H9 (cell line): ENCODE results near the gene RAB30. TPM values are rescaled to one million over a fixed set of nuclear protein-coding genes. Genes with fewer than 3 reads are reported as not detected.
"Not testable (repeated sequence)": the region's sequence is repeated elsewhere in the genome, so short reads cannot be mapped to it uniquely, and the experiment has no call there.

Experiments used
- DNase-seq: peaks from one replicate; pipeline ENCODE4 v3.0.0-alpha.2; 2017
- H2AFZ ChIP-seq: one replicate; pipeline ENCODE4 v1.6.1; 2013; ENCODE audit warnings: mild to moderate bottlenecking, low read length, control low read depth, moderate library complexity
- H2AK5ac ChIP-seq: 2 replicates; pipeline ENCODE4 v1.6.1; 2013; ENCODE audit warnings: low read length, control low read depth, mixed read lengths; ENCODE audit not compliant: insufficient read length
- H2BK120ac ChIP-seq: one replicate; pipeline ENCODE4 v1.6.1; 2013; ENCODE audit warnings: low read depth, mild to moderate bottlenecking, low read length, control low read depth, inconsistent platforms; ENCODE audit not compliant: poor library complexity, severe bottlenecking
- H2BK12ac ChIP-seq: 2 replicates; pipeline ENCODE4 v1.6.1; 2013; ENCODE audit warnings: low read length, control low read depth, mixed read lengths, low read depth; ENCODE audit not compliant: insufficient read length
- H2BK15ac ChIP-seq: 2 replicates; pipeline ENCODE4 v1.6.1; 2013; ENCODE audit warnings: low read depth, low read length, control low read depth
- H2BK20ac ChIP-seq: one replicate; pipeline ENCODE4 v1.6.1; 2013; ENCODE audit warnings: low read depth, mild to moderate bottlenecking, low read length, control low read depth, inconsistent platforms; ENCODE audit not compliant: poor library complexity, severe bottlenecking
- H2BK5ac ChIP-seq: 2 replicates; pipeline ENCODE4 v1.6.1; 2013; ENCODE audit warnings: low read length, control low read depth, mixed read lengths; ENCODE audit not compliant: insufficient read length
- H3K14ac ChIP-seq: 2 replicates; pipeline ENCODE4 v1.6.1; 2013; ENCODE audit warnings: low read length, control low read depth; ENCODE audit not compliant: insufficient read depth
- H3K18ac ChIP-seq: 2 replicates; pipeline ENCODE4 v1.6.1; 2013; ENCODE audit warnings: low read depth, mild to moderate bottlenecking, mixed read lengths, low read length, control low read depth; ENCODE audit not compliant: insufficient read length
- H3K23ac ChIP-seq: 2 replicates; pipeline ENCODE4 v1.6.1; 2013; ENCODE audit warnings: low read length, control low read depth, mixed read lengths, low read depth; ENCODE audit not compliant: insufficient read length
- H3K23me2 ChIP-seq: 2 replicates; pipeline ENCODE4 v1.6.1; 2013; ENCODE audit warnings: low read depth, mild to moderate bottlenecking, mixed read lengths, low read length, control low read depth; ENCODE audit not compliant: insufficient read length, poor library complexity, severe bottlenecking
- H3K27ac ChIP-seq: 2 replicates; pipeline ENCODE4 v1.5.1; 2013; ENCODE audit warnings: low read length, control low read depth, mixed read lengths, low read depth; ENCODE audit not compliant: insufficient read length
- H3K27me3 ChIP-seq: 2 replicates; pipeline ENCODE4 v1.6.1; 2013; ENCODE audit warnings: low read length, control low read depth, inconsistent platforms; ENCODE audit not compliant: insufficient read depth
- H3K4ac ChIP-seq: 2 replicates; pipeline ENCODE4 v1.6.1; 2013; ENCODE audit warnings: low read depth, mild to moderate bottlenecking, control low read depth, inconsistent platforms, low read length, moderate library complexity
- H3K4me1 ChIP-seq: 2 replicates; pipeline ENCODE4 v1.6.1; 2013; ENCODE audit warnings: low read length, control low read depth, inconsistent platforms; ENCODE audit not compliant: insufficient read depth
- H3K4me2 ChIP-seq: 2 replicates; pipeline ENCODE4 v1.6.1; 2013; ENCODE audit warnings: low read length, control low read depth, mixed read lengths; ENCODE audit not compliant: insufficient read length, insufficient read depth
- H3K56ac ChIP-seq: 2 replicates; pipeline ENCODE4 v1.6.1; 2013; ENCODE audit warnings: low read depth, mild to moderate bottlenecking, mixed read lengths, low read length, control low read depth; ENCODE audit not compliant: insufficient read length
- H3K79me1 ChIP-seq: 2 replicates; pipeline ENCODE4 v1.6.1; 2013; ENCODE audit warnings: low read depth, mild to moderate bottlenecking, moderate library complexity, low read length, control low read depth, inconsistent platforms; ENCODE audit not compliant: insufficient read depth, poor library complexity, severe bottlenecking
- H3K79me2 ChIP-seq: 2 replicates; pipeline ENCODE4 v1.6.1; 2013; ENCODE audit warnings: low read length, control low read depth, inconsistent platforms; ENCODE audit not compliant: insufficient read depth
- H3K9ac ChIP-seq: 2 replicates; pipeline ENCODE4 v1.6.1; 2013; ENCODE audit warnings: low read length, control low read depth, mixed read lengths; ENCODE audit not compliant: insufficient read length; ENCODE audit errors: extremely low read depth
- H3K9me3 ChIP-seq: one replicate; pipeline ENCODE4 v1.6.1; 2013; ENCODE audit warnings: low read depth, low read length, inconsistent platforms; ENCODE audit not compliant: control insufficient read depth
- H3T11ph ChIP-seq: one replicate; pipeline ENCODE4 v1.6.1; 2013; ENCODE audit warnings: mild to moderate bottlenecking, low read length, control low read depth, inconsistent platforms
- H4K20me1 ChIP-seq: one replicate; pipeline ENCODE4 v1.6.1; 2013; ENCODE audit not compliant: control insufficient read depth, insufficient read length, insufficient read depth
- H4K5ac ChIP-seq: 2 replicates; pipeline ENCODE4 v1.6.1; 2013; ENCODE audit warnings: low read depth, mild to moderate bottlenecking, mixed read lengths, low read length, control low read depth; ENCODE audit not compliant: insufficient read length
- H4K8ac ChIP-seq: replicated peaks from 2 replicates; pipeline ENCODE4 v1.6.1; 2013; ENCODE audit warnings: low read length, control low read depth, mixed read lengths, low read depth; ENCODE audit not compliant: insufficient read length
- H4K91ac ChIP-seq: 2 replicates; pipeline ENCODE4 v1.6.1; 2013; ENCODE audit warnings: low read depth, mild to moderate bottlenecking, moderate library complexity, mixed read lengths, low read length, control low read depth; ENCODE audit not compliant: insufficient read length
- H3K27ac Mint-ChIP-seq, 3 experiments: 2 replicates in 2 of 3; 3 replicates in 1 of 3; pipeline ENCODE4 v1.8.0; 2020 to 2021; ENCODE audit warnings: mixed read lengths in 3 of 3, mild to moderate bottlenecking in 1 of 3, moderate library complexity in 1 of 3
- H3K27me3 Mint-ChIP-seq: 2 replicates; pipeline ENCODE4 v1.8.0; 2021; ENCODE audit warnings: low read depth, mild to moderate bottlenecking, moderate library complexity, mixed read lengths
- H3K36me3 Mint-ChIP-seq, 3 experiments: 2 replicates in 2 of 3; 3 replicates in 1 of 3; pipeline ENCODE4 v1.8.0; 2020 to 2021; ENCODE audit warnings: low read depth in 3 of 3, mixed read lengths in 3 of 3; ENCODE audit not compliant: insufficient read depth in 1 of 3
- H3K4me1 Mint-ChIP-seq, 2 experiments: 2 replicates each; pipeline ENCODE4 v1.8.0; 2020; ENCODE audit warnings: mixed read lengths in 2 of 2
- H3K4me3 Mint-ChIP-seq, 2 experiments: 2 replicates in 1 of 2; 3 replicates in 1 of 2; pipeline ENCODE4 v1.8.0; 2020 to 2021; ENCODE audit warnings: mild to moderate bottlenecking in 2 of 2, mixed read lengths in 2 of 2, moderate library complexity in 1 of 2
- H3K9me3 Mint-ChIP-seq, 2 experiments: 2 replicates in 1 of 2; 3 replicates in 1 of 2; pipeline ENCODE4 v1.8.0; 2020; ENCODE audit warnings: mild to moderate bottlenecking in 2 of 2, mixed read lengths in 2 of 2, moderate library complexity in 1 of 2
- CTCF ChIP-seq: fragments of 200-600 bp; sonication (generic); conservative IDR thresholded peaks from 3 replicates; pipeline ENCODE4 v1.8.0; 2021; ENCODE audit warnings: antibody characterized with exemption, mild to moderate bottlenecking
- WGBS: extraction: QIAGEN DNeasy Blood & Tissue Kit; methylation state at CpG from one replicate; pipeline ENCODE4 v1.1.7; 2013; ENCODE audit warnings: missing lambda C conversion rate, low lambda C conversion rate, mixed read lengths; ENCODE audit not compliant: insufficient read length; ENCODE audit errors: extremely low coverage; 5-methylcytosine and 5-hydroxymethylcytosine counted together
- total RNA-seq: library from RNA; stranded (reverse); gene quantifications from 2 replicates; pipeline ENCODE4 v1.2.1, GENCODE V29; 2021

RAB30 gene
- total RNA-seq, 1 experiment from 2014 or later: 4.8 TPM

GRCh38 chr11:83009999-83010398, 61.7 kb downstream of the RAB30 start:
- H3K18ac ChIP-seq: no peak overlapping the region
- H4K91ac ChIP-seq: no peak overlapping the region
- no peak overlapping the region for H2BK20ac ChIP-seq
- H3K23me2 ChIP-seq: no peaks in the 10 kb centered on the region
- no peaks in the 10 kb centered on the region for H3K79me2 ChIP-seq
- H3K27ac ChIP-seq: no peak overlapping the region
- H2BK120ac ChIP-seq: no peak overlapping the region
- H3K23ac ChIP-seq: no peak overlapping the region
- Mint-ChIP-seq H3K4me1 (peaks cover 11 to 15% of the 10 kb centered on the region in 2 experiments), H3K4me3 (no peak overlapping the region), H3K36me3 (no peaks in the 10 kb centered on the region), H3K9me3 (no peaks in the 10 kb centered on the region), H3K27me3 (no peaks in the 10 kb centered on the region), H3K27ac (peak overlapping the region in 1 of 3 experiments; percentile 83; a peak in 1 of 7 replicates)
- no peak overlapping the region for H2BK12ac ChIP-seq
- no peak overlapping the region for H3K4ac ChIP-seq
- no peaks in the 10 kb centered on the region for H3K4me1 ChIP-seq
- no peak overlapping the region for H3K56ac ChIP-seq
- H2AK5ac ChIP-seq: no peak overlapping the region
- H2BK5ac ChIP-seq: no peak overlapping the region
- H3K9me3 ChIP-seq: no peaks in the 10 kb centered on the region
- H3T11ph ChIP-seq: no peak overlapping the region
- no peak overlapping the region for H3K4me2 ChIP-seq
- H4K20me1 ChIP-seq: peaks cover 2% of the 10 kb centered on the region
- no peak overlapping the region for H2AFZ ChIP-seq
- no peak overlapping the region for H4K8ac ChIP-seq
- no peaks in the 10 kb centered on the region for H3K27me3 ChIP-seq
- no peak overlapping the region for H3K14ac ChIP-seq
- no peaks in the 10 kb centered on the region for H3K79me1 ChIP-seq
- TF ChIP-seq CTCF: no peak
- DNase-seq: no peak
- H4K5ac ChIP-seq: no peak overlapping the region
- no CpG with 5 or more reads among the region's 2 CpGs for WGBS
- H2BK15ac ChIP-seq: no peak overlapping the region
- H3K9ac ChIP-seq: no peak overlapping the region

GRCh38 chr11:83009136-83009535, 62.6 kb downstream of the RAB30 start:
- H3K23me2 ChIP-seq, H4K20me1 ChIP-seq, H3K4me2 ChIP-seq, H3K23ac ChIP-seq, H2BK5ac ChIP-seq, H3K27ac ChIP-seq, H4K8ac ChIP-seq, H3K4me1 ChIP-seq, H3K79me2 ChIP-seq, H3K9me3 Mint-ChIP-seq, H3K14ac ChIP-seq, H2AK5ac ChIP-seq, H3K36me3 Mint-ChIP-seq, H2AFZ ChIP-seq, H3K79me1 ChIP-seq, H2BK120ac ChIP-seq, H3K9me3 ChIP-seq, H3K27me3 ChIP-seq, H3K4me3 Mint-ChIP-seq, H2BK15ac ChIP-seq, H4K5ac ChIP-seq, H3K27me3 Mint-ChIP-seq, H3T11ph ChIP-seq, H3K56ac ChIP-seq, H4K91ac ChIP-seq, DNase-seq, H2BK12ac ChIP-seq, H3K9ac ChIP-seq, H2BK20ac ChIP-seq, H3K18ac ChIP-seq, H3K4ac ChIP-seq: not testable (repeated sequence)
- Mint-ChIP-seq H3K27ac (0 out of 7 replicates have a peak overlapping the region, but pooled peaks of 1 of the 3 experiments have one; percentile 7), H3K4me1 (peaks cover 11 to 15% of the 10 kb centered on the region in 2 experiments)
- WGBS: no CpG with 5 or more reads among the region's 10 CpGs
